Activated gamma-delta T cell (primary cell): ENCODE data around the gene H2AZ1.
"Not testable (repeated sequence)": the region's sequence is repeated elsewhere in the genome, so short reads cannot be mapped to it uniquely, and the experiment has no call there.

Experiments used
- DNase-seq: peaks from one replicate; lab custom pipeline; 2025; lab: John Stamatoyannopoulos, UW
- total RNA-seq, 2 donors: gene quantifications; one replicate each; lab custom pipeline; 2026; lab: John Stamatoyannopoulos, UW

Gene H2AZ1
- total RNA-seq, result 105 to 114 reads per million in 2 donors

- peak; percentile 82 for DNase-seq
Observed at GRCh38 chr4:99949999-99950912, at the start of gene H2AZ1. Gene H2AZ1, minus strand, starts transcription at chr4:99950275. Its CDS starts 105 bp downstream, at chr4:99950170.

DNA sequence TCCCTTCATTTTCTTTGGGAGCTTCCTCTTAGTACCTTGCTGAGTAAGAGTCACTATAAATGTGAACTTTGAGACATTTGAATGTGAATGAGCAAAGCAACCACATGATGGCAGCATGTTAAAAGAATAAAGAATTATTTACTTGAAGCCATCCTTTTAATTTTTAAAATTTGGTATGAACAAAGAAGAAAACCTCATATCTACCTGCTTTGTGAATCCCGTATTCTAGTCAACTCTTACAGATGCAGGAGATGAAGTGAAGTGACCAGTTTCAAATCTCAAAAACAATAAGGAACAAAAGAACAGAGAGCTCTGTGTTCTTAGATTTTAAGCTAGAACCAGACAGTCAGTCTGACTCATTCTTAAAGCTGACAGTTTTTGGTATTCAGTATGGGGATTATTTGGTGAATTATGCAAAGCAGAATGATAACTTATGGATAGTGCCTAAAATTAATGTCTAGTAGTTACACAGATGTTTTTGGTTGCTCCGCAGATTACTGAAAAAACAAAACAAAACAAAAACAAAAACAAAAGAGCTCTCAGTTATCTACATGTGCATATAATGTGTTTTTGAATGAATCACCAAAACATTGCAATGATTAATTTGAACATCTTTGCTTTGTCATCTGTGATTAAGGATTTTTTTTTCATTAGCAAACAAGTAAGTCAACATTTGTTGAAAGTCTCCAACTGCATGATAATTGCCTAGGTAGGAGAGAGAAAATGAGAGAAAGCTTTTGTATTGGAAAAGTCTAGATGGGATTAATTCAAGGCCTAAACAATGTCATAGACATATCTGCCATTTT is 48.2 kb upstream of the H2AZ1 start:
- DNase-seq, result no peak

DNA sequence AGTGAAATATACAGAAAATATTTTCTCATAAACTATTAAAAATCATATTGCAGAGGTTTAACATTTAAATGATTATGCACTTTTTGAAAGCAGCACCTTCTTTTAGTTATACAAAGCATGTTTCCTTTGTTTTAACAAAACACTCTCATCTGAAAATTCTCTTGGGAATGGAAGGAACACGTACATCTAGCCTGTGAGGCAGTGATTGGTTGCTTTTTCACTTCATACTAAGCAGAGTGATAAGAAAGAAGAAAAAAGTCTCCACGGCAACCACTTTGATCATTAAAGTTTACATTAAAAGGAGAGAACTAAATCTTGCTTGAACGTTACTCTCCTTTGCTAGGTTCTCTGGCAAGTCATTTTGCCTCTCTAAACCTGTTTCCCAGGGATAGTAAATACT is 41.7 kb upstream of the H2AZ1 start:
- no peak for DNase-seq

GRCh38 chr4:99987681-99988080 is 37.6 kb upstream of the H2AZ1 start:
- DNase-seq, result no peak

- no peak for DNase-seq
Observed at GRCh38 chr4:99986792-99987191, 36.7 kb upstream of the H2AZ1 start.

DNA sequence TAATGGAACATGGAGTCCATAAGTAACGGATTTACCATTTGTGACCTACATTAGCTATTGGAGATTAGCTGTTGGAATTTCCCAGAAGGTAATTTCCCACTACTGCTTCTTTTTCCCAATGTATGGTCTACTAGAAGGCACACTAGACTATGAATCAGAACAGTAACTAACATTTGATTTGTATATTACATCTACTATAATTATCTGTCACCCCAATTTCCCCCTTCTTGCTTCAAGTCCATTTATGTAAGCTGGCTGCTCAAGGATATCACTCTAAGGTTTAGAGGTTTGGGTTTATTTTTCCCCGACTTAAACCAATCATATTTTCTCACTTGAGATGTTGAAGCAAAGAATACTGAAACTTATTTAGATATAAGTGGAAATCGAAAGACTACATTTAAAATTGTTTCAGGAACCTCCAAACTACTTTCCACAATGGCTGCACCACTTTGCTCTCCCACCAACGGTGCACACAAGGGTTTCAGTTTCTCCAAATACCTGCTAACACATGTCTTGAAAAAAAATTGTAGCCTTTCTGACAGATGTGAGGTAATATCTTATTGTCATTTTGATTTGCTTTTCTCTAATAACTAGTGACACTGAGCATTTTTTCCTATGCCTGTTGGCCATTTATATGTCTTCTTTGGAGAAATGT is 33.3 kb upstream of the H2AZ1 start:
- DNase-seq, result no peak

DNA sequence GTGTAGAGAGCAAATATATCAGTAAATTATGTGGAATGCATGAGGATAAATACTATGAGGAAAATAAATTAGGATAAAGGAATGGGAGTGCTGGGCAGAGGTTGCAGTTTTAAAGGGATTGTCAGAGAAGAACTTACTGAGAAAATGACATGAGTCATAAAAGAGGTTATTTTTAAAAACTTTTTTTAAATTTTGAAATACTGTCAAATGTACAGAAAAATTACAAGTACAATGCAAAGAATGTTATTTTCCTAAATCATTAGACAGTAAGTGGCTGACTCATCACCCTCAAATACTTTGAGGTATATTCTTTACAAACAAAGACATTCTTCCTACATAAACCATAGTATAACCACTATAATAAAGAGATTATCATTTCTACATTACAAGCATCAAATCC is 29.8 kb upstream of the H2AZ1 start:
- no peak for DNase-seq

- DNase-seq, result no peak
Observed at GRCh38 chr4:99971453-99972111, 21.5 kb upstream of the H2AZ1 start.

DNA sequence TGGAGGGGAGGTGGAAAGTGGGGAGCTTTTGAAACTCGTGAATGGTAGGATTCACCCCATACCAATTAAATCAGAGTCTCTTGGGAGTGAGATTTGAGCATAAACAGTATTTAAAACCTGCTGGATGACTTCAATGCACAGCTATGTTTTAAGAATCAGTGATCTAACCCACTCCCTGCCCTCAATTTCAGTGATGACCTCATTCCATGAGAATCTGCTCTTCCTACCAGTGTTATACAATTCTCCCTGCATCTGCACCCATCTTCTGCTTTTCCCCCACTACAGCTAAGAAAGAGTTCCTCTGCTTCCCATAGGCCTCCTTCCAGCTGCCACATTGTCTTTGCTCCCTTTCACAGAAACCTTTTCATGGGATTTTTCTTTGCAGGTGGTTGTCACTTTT is 18.3 kb upstream of the H2AZ1 start:
- DNase-seq, result no peak

- DNase-seq, result no peak
Observed at GRCh38 chr4:99966692-99967091, 16.6 kb upstream of the H2AZ1 start.

GRCh38 chr4:99965674-99966350 is 15.7 kb upstream of the H2AZ1 start:
- DNase-seq, result no peak

DNA sequence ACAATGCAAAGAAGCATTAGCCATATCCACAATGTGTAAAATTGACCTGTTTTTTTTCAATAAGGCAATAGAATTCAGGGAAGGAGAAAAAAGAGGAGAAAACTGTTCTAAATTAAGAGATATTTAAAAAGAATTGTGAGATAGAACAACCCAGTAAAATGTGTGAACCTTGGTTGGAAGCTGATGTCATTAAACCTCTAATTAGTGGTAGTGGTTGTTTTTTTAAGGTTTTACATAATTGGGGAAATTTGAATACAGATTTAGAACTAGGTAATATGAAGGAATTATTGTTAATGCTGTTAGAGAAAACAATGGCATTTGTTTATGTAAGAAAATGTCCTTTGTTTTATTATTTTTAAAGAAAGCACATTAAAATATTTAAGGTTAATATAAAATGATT is 15.1 kb upstream of the H2AZ1 start:
- no peak for DNase-seq

GRCh38 chr4:99961711-99962110 is 11.6 kb upstream of the H2AZ1 start:
- DNase-seq, result no peak

DNA sequence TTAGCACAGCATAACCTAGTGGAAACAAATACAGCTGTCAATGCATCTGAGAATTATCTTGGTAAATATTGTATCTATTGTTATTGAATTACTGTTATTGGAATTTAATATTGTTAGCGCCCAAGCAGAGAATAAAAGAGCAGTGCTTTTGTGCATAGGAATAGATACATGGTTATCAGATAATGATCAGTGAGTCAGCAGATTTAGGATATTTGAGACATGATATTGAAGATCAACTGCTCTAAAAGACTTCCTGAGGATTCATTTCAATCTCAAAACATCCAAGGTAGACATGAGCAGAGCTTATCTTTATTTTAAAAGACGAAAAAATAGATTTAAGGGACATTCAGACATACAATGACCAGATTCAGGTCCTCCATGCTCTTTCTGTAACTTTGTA is 10.6 kb upstream of the H2AZ1 start:
- no peak for DNase-seq

- not testable (repeated sequence) for DNase-seq
Observed at GRCh38 chr4:99958207-99958606, 8.1 kb upstream of the H2AZ1 start.

- DNase-seq, result no peak
Observed at GRCh38 chr4:99950913-99951254, 809 bp upstream of the H2AZ1 start.

GRCh38 chr4:99949034-99949998 is 759 bp downstream of the H2AZ1 start:
- peak; percentile 39 for DNase-seq

DNA sequence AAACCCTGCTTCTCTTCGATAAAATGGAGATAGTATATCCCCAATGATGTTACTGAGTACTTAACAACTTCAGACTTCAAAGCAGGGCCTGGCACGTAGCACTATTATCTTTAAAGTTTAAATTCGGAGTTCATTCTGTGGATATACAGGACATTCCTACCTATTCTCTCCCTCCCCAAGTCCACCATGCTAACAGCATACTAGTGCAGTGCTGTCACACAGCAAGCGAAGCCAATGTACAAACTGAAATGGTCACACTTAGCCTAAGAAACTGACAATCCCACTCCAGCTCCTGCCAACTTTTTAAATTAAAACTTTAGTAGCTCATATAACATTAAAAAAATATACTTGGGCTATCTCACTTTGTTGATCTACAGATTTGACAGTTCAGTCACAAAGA is 2.5 kb downstream of the H2AZ1 start:
- DNase-seq, result no peak

- no peak for DNase-seq
Observed at GRCh38 chr4:99947190-99947578, 2.9 kb downstream of the H2AZ1 start.
